GM21737 (cell line): ENCODE measurements around the gene POLD2.

Experiments
- ATAC-seq: cut with Tn5 transposase; IDR thresholded peaks from one replicate; pipeline ENCODE4 v1.9.1; 2021; ENCODE audit warnings: mild to moderate bottlenecking, moderate library complexity; ENCODE audit not compliant: unreplicated experiment

POLD2 gene

DNA sequence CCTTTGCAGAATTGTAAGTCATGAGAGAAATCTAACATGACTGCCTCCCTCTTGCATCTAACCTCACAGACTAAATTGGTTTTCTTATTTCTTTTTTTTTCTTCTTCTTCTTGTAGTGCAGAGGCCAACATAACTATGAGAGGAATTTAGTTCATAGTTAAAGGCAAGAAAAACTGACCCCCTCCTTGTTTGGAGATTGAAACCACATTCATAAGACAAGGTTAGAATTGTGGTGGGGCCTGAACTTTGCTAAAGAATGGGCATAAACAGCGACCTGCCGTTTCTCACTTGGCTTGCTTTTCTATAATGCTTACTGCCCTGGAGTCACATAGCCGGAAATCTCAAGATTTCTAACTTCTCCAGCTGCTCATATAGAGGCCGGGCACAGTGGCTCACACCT lies 38.6 kb downstream of the POLD2 start:
- no peak for ATAC-seq

GRCh38 chr7:44083796-44084195 lies 39.6 kb downstream of the POLD2 start:
- no peak for ATAC-seq

DNA sequence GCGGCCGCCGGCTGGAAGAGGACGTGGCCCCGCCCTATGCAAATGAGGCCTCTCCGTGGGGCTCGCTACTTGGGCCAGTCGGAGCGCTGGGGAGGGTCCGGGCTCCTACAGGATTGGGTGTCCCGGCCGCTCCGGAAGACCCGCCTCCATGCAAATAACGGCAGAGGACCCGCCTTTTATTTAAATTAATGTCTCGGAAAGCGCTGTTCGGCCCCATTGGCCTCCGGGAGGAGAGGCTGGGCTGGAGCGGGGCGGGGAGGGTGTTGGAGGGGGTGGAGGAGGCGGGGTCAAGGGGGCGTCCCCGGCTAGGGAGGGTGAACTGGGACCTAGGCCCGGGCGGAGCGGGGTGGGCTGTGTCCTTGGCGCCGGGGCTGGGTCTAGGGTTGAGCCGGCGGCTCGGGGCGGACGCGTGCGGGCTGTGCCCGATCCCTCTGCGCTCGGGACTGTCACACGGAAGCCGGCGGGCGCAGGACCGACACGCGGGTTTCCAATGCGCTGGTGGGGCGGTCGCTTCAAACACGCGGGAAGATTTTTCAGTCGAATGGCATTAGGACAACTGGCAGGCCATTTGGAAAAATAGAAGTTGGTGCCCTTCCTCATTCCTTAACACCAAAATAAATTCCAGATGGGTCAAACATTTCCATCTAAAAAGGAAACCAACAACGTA lies 40.7 kb downstream of the POLD2 start:
- peak; percentile 90 for ATAC-seq

DNA sequence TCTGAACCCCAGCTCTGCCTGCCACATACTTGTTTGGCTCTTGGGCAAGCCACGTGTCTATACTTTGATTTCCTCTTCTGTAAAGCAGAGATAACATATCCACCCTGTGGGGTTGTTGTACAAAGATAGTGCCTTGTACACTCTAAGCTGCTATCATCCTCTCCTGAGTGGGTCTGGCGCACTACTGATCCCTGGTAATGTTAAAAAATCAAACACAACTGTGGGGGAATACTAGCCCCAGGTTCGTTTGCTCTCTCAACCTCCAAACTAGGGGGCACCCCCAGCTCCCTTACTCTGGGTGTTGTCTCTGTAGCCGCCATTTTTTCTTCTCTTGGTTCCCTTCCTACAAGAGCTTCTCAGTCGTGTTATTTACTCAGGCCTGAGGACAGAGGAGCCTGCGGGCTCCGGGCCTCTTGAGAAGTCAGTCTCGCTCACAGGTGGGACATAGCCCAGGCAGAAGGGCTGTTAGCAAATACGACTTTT lies 42.0 kb downstream of the POLD2 start:
- ATAC-seq, result no peak

DNA sequence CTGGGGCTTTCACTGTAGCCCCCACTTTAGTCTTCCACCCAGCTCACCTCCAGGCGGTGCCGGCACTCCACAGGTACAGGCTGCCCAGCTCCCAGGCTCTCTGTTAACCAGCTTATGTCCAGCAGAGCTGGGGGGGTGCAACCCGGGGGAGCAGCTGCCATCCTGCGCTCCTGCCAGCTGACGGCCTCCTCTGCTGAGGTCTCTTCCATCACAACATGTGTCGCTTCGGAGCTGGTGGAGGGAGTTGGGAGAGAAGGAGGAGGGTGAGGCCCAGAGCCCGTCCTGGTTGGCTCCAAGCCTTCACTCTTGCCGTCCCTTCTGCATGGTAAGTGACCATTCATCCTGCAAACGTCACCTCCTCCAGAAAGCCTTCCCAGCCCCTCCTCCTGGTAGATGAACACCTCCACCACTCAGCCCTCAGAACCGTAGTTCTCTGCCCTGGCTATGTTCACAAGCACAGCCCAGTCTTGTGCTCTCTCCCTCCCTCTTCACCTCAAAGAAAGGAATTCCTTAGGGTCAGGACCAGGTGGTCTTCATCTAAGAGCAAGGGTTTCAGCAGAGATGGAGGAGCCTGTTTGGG lies 42.6 kb downstream of the POLD2 start:
- no peak for ATAC-seq

GRCh38 chr7:44080118-44080517 lies 43.2 kb downstream of the POLD2 start:
- ATAC-seq, result no peak

- ATAC-seq, result no peak
Observed at GRCh38 chr7:44079331-44080021, 43.9 kb downstream of the POLD2 start.

- ATAC-seq, result no peak
Observed at GRCh38 chr7:44078521-44078920, 44.8 kb downstream of the POLD2 start.

DNA sequence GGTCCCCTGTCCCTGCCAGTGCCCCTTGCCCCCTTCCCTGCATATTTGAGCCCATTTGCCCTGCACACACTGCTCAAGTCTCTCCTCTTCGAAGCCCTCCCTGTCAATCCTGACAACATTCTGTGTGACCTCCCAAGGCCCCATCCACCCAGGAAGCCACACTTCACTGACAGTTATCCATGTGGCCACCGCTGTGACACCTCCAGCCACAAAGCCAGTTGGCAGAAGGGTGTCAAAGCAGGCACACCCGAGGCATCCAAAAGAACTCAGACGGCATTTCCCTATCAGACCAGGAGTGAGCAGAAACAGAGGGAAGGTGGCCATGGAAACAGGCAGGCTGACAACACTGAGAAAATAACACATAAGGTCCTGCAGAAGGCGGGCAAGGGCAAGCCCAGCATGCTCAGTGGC lies 45.7 kb downstream of the POLD2 start:
- no peak for ATAC-seq

- ATAC-seq, result no peak
Observed at GRCh38 chr7:44077061-44077460, 46.3 kb downstream of the POLD2 start.

GRCh38 chr7:44076101-44076895 lies 47.0 kb downstream of the POLD2 start:
- ATAC-seq, result no peak

DNA sequence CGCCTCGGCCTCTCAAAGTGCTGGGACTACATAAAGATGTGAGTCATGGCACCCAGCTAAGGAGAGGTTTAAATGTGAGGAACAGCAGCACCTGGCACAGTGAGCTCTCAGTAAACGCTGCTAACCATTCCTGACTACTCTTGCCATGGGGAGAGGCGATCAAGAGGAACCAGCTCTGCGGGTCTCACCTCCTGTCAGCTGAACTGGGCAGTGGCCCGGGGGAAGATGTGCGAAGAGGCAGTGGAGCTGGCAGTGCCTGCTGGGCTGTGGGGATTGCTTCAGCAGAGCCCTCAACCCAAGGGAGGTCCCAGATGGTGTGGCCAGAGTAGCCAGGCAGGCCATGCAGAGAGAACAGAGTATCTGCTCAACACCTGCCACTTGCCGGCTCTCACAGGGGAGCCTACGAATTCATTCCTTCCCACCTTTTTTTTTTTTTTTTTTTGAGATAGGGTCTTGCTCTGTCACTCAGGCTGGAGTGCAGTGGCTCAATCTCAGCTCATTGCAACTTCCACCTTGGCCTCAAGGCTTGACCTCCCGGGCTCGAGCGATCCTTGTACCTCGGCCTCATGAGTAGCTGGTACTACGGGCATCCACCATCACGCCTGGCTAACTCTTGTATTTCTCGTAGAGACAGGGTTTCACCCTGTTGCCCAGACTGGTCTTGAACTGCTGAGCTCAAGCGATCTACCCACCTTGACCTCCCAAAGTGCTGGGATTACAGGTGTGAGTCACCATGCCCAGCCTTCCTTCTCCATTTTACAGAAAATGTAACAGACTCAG lies 47.9 kb downstream of the POLD2 start:
- no peak for ATAC-seq

DNA sequence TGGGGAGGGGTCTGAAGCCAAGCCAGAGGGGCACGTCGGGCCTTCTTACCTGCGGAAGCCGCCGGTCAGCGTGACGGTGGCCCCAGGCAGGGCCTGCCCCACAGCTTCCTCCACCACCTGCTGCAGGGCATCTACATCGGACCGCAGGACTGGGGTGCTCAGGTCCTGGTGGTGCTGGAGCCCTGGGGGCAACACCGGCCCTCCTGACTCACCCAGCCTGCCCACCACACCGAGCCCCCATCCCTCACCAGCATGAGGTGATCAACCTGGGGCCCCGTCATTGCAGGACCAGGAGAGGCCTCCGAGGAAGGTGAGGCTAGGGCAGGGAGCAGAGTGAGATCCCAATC lies 49.0 kb downstream of the POLD2 start:
- ATAC-seq, result no peak

DNA sequence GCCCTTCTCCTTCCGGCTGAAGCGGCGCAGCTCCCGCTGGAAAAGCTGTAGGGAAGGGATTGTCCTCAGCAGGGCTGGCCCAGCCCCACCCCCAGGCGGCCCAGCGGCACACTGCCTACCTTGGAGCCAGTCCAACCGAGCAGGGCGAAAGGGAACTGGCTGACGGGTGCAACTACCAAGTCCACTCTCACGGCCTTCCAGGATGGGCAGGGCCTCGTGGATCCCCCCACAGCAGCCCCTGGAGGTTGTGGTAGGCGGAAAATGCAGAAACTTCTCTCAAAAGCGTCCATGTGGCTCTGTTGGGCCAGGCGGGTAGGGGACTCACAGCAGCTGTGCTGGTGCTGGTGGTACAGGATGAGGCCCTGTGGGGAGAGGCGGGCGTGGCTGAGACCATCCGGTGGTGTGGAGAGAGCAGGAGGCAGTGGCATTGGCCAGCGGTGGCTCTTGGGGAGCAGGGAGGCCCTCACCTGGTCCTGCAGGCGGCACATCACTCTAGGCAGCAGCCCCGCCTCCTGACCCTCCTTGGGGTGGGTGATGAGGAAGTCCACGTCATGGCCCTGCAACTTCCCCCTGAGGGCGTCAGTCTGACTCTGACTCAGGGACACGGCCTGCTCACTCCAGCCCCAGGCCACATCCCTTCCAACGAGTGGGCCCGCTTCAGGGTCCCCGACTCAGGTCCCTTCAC lies 49.5 kb downstream of the POLD2 start:
- peak; percentile 42 for ATAC-seq

DNA sequence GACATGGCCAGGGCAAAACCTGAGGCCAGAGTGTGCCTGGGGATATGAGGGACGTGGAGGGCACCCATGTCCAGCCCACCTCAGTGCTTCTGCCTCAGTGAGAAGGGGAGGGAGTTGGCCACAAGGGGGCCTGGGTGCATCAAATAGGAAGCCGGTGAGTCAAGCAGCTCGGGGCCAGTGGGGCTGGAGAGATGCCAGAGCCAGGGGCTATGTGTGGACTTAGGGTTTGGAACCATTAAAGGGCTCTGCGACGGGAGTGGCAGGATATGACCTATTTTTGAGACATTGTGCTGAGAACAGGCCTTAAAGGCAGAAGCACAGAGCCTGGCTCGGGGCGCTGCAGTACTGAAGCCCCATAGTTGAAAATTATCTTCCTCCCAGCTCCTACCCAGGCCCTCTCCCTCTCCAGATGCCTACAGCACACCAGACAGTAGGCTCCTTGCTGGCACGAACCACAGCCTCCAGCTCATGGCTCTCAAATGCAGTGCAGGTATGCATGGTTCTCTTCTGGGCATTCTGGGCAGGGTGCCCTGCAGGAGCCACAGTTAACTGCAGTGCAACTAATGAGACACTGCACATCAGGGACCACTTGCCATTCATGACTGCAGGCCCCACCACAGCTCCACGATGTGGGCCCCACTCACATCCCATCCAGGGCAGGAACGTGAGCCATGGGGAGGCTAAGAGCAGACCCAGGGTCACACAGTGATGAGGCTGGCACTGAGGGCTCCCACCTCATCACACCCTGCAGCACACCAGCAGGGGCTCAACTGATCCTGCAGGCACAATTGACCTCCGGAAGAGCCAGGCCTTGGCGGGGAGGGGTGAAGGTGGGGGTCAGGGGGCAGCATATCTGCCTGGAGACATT lies 50.8 kb downstream of the POLD2 start:
- ATAC-seq, result no peak

- no peak for ATAC-seq
Observed at GRCh38 chr7:44071726-44072363, 51.5 kb downstream of the POLD2 start.

GRCh38 chr7:44068054-44068453 lies 55.3 kb downstream of the POLD2 start:
- no peak for ATAC-seq

- no peak for ATAC-seq
Observed at GRCh38 chr7:44067064-44067951, 56.0 kb downstream of the POLD2 start.
